Stimulated activated CD4-positive, alpha-beta T cell treated with anti-CD3 and anti-CD28 coated beads, Interleukin-12 subunit alpha, Interleukin-12 subunit beta, amount 100 ng/mL, for 24 hours (primary cell): ENCODE results near the gene OR4M1.
"Not testable (repeated sequence)": the region's sequence is repeated elsewhere in the genome, so short reads cannot be mapped to it uniquely, and the experiment has no call there.

Experiments
- DNase-seq, 2 experiments: peaks; one replicate each; pipeline ENCODE4 v3.0.0-alpha.2; 2020; ENCODE audit warnings: low read depth in 2 of 2

Gene OR4M1

GRCh38 chr14:19773204-19773603 is at the start of gene OR4M1:
Gene OR4M1 (plus strand): TSS chr14:19773504. CDS start chr14:19780323, 6,819 bp downstream.
- DNase-seq, result not testable (repeated sequence)

GRCh38 chr14:19729359-19729758 is 43.9 kb upstream of the OR4M1 start:
- DNase-seq, result no peak

GRCh38 chr14:19729763-19730162 is 43.5 kb upstream of the OR4M1 start:
- no peak for DNase-seq

GRCh38 chr14:19733893-19734292 is 39.4 kb upstream of the OR4M1 start:
- not testable (repeated sequence) for DNase-seq

GRCh38 chr14:19743256-19743655 is 30.0 kb upstream of the OR4M1 start, which contains the start of gene OR4Q3:
Gene OR4Q3 (plus strand): TSS chr14:19743571.
- DNase-seq, result no peak

GRCh38 chr14:19752316-19752715 is 21.0 kb upstream of the OR4M1 start:
- DNase-seq, result not testable (repeated sequence)

- no peak for DNase-seq
These were observed 19.1 kb upstream of the OR4M1 start for GRCh38 chr14:19754172-19754571.

- not testable (repeated sequence) for DNase-seq
These were observed 1.8 kb upstream of the OR4M1 start for GRCh38 chr14:19771491-19771890.

- no peak for DNase-seq
These were observed 1.3 kb upstream of the OR4M1 start for GRCh38 chr14:19771895-19772430.

- not testable (repeated sequence) for DNase-seq
These were observed 850 bp upstream of the OR4M1 start for GRCh38 chr14:19772454-19772853.

- DNase-seq, result no peak
These were observed 2.3 kb downstream of the OR4M1 start for GRCh38 chr14:19775587-19775986.

- DNase-seq, result not testable (repeated sequence)
These were observed 12.5 kb downstream of the OR4M1 start for GRCh38 chr14:19785848-19786247.

- DNase-seq, result not testable (repeated sequence)
These were observed 14.0 kb downstream of the OR4M1 start for GRCh38 chr14:19787318-19787717.

- DNase-seq, result not testable (repeated sequence)
These were observed 14.8 kb downstream of the OR4M1 start for GRCh38 chr14:19788150-19788549.

GRCh38 chr14:19796520-19797108 is 23.3 kb downstream of the OR4M1 start:
- DNase-seq, result not testable (repeated sequence)

GRCh38 chr14:19799880-19800279 is 26.6 kb downstream of the OR4M1 start:
- DNase-seq, result no peak

- no peak for DNase-seq
These were observed 27.2 kb downstream of the OR4M1 start for GRCh38 chr14:19800282-19801117.

- DNase-seq, result no peak
These were observed 27.8 kb downstream of the OR4M1 start for GRCh38 chr14:19801118-19801464.

- not testable (repeated sequence) for DNase-seq
These were observed 30.2 kb downstream of the OR4M1 start, which contains the start of gene OR4N2 for GRCh38 chr14:19803470-19803869. Gene OR4N2 (plus strand): TSS chr14:19803770. CDS start chr14:19827449, 23,679 bp downstream.

GRCh38 chr14:19813171-19813920 is 40.0 kb downstream of the OR4M1 start:
- not testable (repeated sequence) for DNase-seq

GRCh38 chr14:19819879-19820278 is 46.6 kb downstream of the OR4M1 start:
- DNase-seq, result not testable (repeated sequence)

GRCh38 chr14:19821016-19821415 is 47.7 kb downstream of the OR4M1 start:
- DNase-seq, result not testable (repeated sequence)
